Neural progenitor cell (in vitro differentiated cells): ENCODE results near the gene CYP2B6. TPM values are rescaled to one million over a fixed set of nuclear protein-coding genes. Genes with fewer than 3 reads are reported as not detected.
"Not testable (repeated sequence)": the region's sequence is repeated elsewhere in the genome, so short reads cannot be mapped to it uniquely, and the experiment has no call there.

Experiments
- DNase-seq: peaks from one replicate; pipeline ENCODE4 v3.0.0-alpha.2; 2016; ENCODE audit warnings: low spot score
- H2AFZ ChIP-seq: fragments of 200-600 bp; sonication (generic); replicated peaks from 2 replicates; pipeline ENCODE4 v1.6.1; 2016; ENCODE audit warnings: antibody characterized with exemption
- H3F3A ChIP-seq: fragments of 200-600 bp; sonication (generic); 2 replicates; pipeline ENCODE4 v1.6.1; 2016; ENCODE audit warnings: antibody characterized with exemption, low read depth
- H3K27ac ChIP-seq: fragments of 200-600 bp; sonication (generic); 2 replicates; pipeline ENCODE4 v1.5.1; 2016; ENCODE audit warnings: mild to moderate bottlenecking
- H3K27me3 ChIP-seq: fragments of 200-600 bp; sonication (generic); 2 replicates; pipeline ENCODE4 v1.6.1; 2016; ENCODE audit warnings: mild to moderate bottlenecking, moderate library complexity
- H3K36me3 ChIP-seq: fragments of 200-600 bp; sonication (generic); 2 replicates; pipeline ENCODE4 v1.5.1; 2016
- H3K4me1 ChIP-seq: fragments of 200-600 bp; sonication (generic); 2 replicates; pipeline ENCODE4 v1.6.1; 2016; ENCODE audit warnings: mixed run types
- H3K4me2 ChIP-seq: fragments of 200-600 bp; sonication (generic); 2 replicates; pipeline ENCODE4 v1.6.1; 2016
- H3K4me3 ChIP-seq: fragments of 200-600 bp; sonication (generic); 2 replicates; pipeline ENCODE4 v1.5.1; 2016
- H3K79me2 ChIP-seq: fragments of 200-600 bp; sonication (generic); 2 replicates; pipeline ENCODE4 v1.6.1; 2016; ENCODE audit warnings: low read depth
- H3K9ac ChIP-seq: fragments of 200-600 bp; sonication (generic); 2 replicates; pipeline ENCODE4 v1.6.1; 2016
- H3K9me3 ChIP-seq: fragments of 200-600 bp; sonication (generic); 2 replicates; pipeline ENCODE4 v1.5.1; 2016; ENCODE audit warnings: low read depth
- H4K20me1 ChIP-seq: fragments of 200-600 bp; sonication (generic); 2 replicates; pipeline ENCODE4 v1.6.1; 2016; ENCODE audit warnings: low read depth
- H3K27ac Mint-ChIP-seq: 3 replicates; pipeline ENCODE4 v1.8.0; 2021; ENCODE audit warnings: mixed read lengths
- H3K27me3 Mint-ChIP-seq: 2 replicates; pipeline ENCODE4 v1.8.0; 2022; ENCODE audit warnings: low read depth, mild to moderate bottlenecking, inconsistent platforms, moderate library complexity, mixed read lengths; ENCODE audit not compliant: insufficient read depth
- H3K36me3 Mint-ChIP-seq: 3 replicates; pipeline ENCODE4 v1.8.0; 2021; ENCODE audit warnings: mixed read lengths
- H3K4me1 Mint-ChIP-seq: 3 replicates; pipeline ENCODE4 v1.8.0; 2021; ENCODE audit warnings: mixed read lengths
- H3K4me3 Mint-ChIP-seq: 3 replicates; pipeline ENCODE4 v1.8.0; 2021; ENCODE audit warnings: mild to moderate bottlenecking, moderate library complexity, mixed read lengths
- H3K9me3 Mint-ChIP-seq: 3 replicates; pipeline ENCODE4 v1.8.0; 2020; ENCODE audit warnings: mixed read lengths
- EZH2 ChIP-seq: fragments of 200-600 bp; sonication (generic); IDR thresholded peaks from 2 replicates; pipeline ENCODE4 v1.6.1; 2017; ENCODE audit warnings: antibody characterized with exemption, mild to moderate bottlenecking, moderate library complexity
- EZH2phosphoT487 ChIP-seq: fragments of 200-600 bp; sonication (generic); IDR thresholded peaks from 2 replicates; pipeline ENCODE4 v1.6.1; 2017; ENCODE audit warnings: antibody characterized with exemption
- total RNA-seq: library from RNA; depleted of rRNA; stranded (reverse); fragments of >200 nt; gene quantifications from 2 replicates; pipeline ENCODE4 v1.2.3, GENCODE V29; 2015; ENCODE audit warnings: low replicate concordance
- TF ChIP-seq, protein P1 (sequence below): fragments of 200-600 bp; sonication (generic); IDR thresholded peaks from 2 replicates; pipeline ENCODE4 v1.5.1; 2017; ENCODE audit warnings: antibody characterized with exemption, mild to moderate bottlenecking

CYP2B6 gene
- total RNA-seq, 1 donor from 2014 or later: not detected

DNA sequence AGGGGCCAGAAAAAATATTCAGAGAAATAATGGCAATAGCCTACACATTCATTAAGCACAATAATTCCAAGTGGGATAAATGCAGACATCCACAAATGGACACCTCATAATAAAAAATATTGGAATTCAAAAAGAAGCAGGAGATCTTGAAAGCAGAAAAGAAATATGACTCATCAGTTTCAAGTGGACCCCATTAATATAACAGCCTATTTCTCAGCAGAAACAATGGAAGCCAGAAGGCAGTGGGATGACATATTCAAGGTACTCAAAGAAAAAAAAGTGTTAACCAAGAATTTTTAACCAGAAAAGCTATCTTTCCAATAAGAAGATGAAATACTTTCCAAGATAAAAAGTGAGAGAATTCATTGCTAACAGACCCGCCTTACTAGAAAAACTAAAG, 48.7 kb downstream of the CYP2B6 start:
- H3K27me3 Mint-ChIP-seq: peaks cover 7% of the 10 kb centered on the region
- Histone ChIP-seq H3K9ac (no peak overlapping the region), H3K4me2 (no peak overlapping the region), H3K9me3 (no peaks in the 10 kb centered on the region), H3K36me3 (no peaks in the 10 kb centered on the region), H3K4me3 (no peak overlapping the region), H3K4me1 (no peaks in the 10 kb centered on the region), H4K20me1 (no peaks in the 10 kb centered on the region), H3K27ac (no peak overlapping the region), H2AFZ (no peak overlapping the region), H3K27me3 (no peaks in the 10 kb centered on the region), H3F3A (no peaks in the 10 kb centered on the region), H3K79me2 (no peaks in the 10 kb centered on the region)
- no peak overlapping the region for H3K4me3 Mint-ChIP-seq
- no peaks in the 10 kb centered on the region for H3K4me1 Mint-ChIP-seq
- H3K9me3 Mint-ChIP-seq: no peaks in the 10 kb centered on the region
- H3K36me3 Mint-ChIP-seq: no peaks in the 10 kb centered on the region
- TF ChIP-seq, protein P1, sequence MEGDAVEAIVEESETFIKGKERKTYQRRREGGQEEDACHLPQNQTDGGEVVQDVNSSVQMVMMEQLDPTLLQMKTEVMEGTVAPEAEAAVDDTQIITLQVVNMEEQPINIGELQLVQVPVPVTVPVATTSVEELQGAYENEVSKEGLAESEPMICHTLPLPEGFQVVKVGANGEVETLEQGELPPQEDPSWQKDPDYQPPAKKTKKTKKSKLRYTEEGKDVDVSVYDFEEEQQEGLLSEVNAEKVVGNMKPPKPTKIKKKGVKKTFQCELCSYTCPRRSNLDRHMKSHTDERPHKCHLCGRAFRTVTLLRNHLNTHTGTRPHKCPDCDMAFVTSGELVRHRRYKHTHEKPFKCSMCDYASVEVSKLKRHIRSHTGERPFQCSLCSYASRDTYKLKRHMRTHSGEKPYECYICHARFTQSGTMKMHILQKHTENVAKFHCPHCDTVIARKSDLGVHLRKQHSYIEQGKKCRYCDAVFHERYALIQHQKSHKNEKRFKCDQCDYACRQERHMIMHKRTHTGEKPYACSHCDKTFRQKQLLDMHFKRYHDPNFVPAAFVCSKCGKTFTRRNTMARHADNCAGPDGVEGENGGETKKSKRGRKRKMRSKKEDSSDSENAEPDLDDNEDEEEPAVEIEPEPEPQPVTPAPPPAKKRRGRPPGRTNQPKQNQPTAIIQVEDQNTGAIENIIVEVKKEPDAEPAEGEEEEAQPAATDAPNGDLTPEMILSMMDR: no peak
- TF ChIP-seq EZH2phosphoT487 (no peak), EZH2 (no peak)
- DNase-seq: no peak
- no peak overlapping the region for H3K27ac Mint-ChIP-seq

DNA sequence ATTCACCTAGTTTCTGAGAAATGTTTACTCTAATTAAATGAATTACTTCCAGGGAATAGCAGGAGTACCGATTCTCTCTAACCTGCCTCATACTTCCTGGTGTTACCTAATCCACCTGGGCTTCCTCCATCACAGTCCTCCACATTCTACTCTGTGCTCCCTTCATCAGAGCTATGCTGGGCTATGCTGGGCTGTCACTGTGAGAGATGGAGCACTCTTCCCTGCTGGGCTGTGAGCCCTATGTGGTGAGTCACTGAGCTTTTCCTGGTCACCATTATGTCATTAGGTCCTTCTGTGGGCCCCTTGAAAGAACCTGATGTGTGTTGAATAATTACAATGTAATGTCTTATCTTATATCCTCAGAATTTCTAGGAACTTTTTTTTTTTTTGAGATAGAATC, 54.0 kb downstream of the CYP2B6 start:
- H3K4me1 ChIP-seq, H3K27ac Mint-ChIP-seq, H3K27me3 ChIP-seq, H3K9me3 Mint-ChIP-seq, H3K4me3 ChIP-seq, H4K20me1 ChIP-seq, H3K4me2 ChIP-seq, H3K4me1 Mint-ChIP-seq, H3K36me3 Mint-ChIP-seq, H3F3A ChIP-seq, H3K4me3 Mint-ChIP-seq, H2AFZ ChIP-seq, H3K36me3 ChIP-seq, H3K9ac ChIP-seq, H3K27me3 Mint-ChIP-seq, H3K79me2 ChIP-seq, H3K9me3 ChIP-seq, DNase-seq, H3K27ac ChIP-seq: not testable (repeated sequence)

DNA sequence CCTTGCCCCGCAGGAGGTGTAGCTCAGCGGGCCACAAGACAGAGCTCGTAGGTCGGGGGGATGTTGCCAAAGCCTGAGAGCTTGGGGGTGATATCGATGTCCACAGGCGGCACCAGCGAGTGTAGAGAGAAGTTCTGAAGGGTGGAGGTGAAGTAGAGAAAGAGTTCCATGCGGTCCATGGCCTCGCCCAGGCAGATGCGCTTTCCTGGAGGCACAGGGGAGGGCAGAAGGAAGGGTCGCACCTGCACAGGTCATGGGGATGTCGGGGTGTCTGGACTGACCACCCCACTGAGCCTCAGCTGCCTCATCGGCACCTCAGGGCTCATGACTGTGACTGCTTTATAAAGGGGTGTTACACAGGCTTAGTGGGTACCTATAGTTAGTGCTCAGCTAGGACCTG, 59.3 kb downstream of the CYP2B6 start:
- Histone ChIP-seq H2AFZ (no peak overlapping the region), H3K36me3 (no peaks in the 10 kb centered on the region), H3K79me2 (no peaks in the 10 kb centered on the region), H3K4me2 (no peak overlapping the region), H3K4me3 (no peak overlapping the region), H3K27ac (no peak overlapping the region), H4K20me1 (no peaks in the 10 kb centered on the region), H3K27me3 (no peaks in the 10 kb centered on the region), H3F3A (no peaks in the 10 kb centered on the region), H3K4me1 (no peaks in the 10 kb centered on the region), H3K9ac (no peak overlapping the region), H3K9me3 (no peaks in the 10 kb centered on the region)
- H3K27me3 Mint-ChIP-seq: peaks cover 7% of the 10 kb centered on the region
- TF ChIP-seq EZH2 (no peak), EZH2phosphoT487 (no peak)
- TF ChIP-seq, protein P1: no peak
- H3K4me3 Mint-ChIP-seq: no peak overlapping the region
- DNase-seq: no peak
- H3K9me3 Mint-ChIP-seq: no peaks in the 10 kb centered on the region
- no peak overlapping the region for H3K27ac Mint-ChIP-seq
- H3K36me3 Mint-ChIP-seq: no peaks in the 10 kb centered on the region
- H3K4me1 Mint-ChIP-seq: no peaks in the 10 kb centered on the region

DNA sequence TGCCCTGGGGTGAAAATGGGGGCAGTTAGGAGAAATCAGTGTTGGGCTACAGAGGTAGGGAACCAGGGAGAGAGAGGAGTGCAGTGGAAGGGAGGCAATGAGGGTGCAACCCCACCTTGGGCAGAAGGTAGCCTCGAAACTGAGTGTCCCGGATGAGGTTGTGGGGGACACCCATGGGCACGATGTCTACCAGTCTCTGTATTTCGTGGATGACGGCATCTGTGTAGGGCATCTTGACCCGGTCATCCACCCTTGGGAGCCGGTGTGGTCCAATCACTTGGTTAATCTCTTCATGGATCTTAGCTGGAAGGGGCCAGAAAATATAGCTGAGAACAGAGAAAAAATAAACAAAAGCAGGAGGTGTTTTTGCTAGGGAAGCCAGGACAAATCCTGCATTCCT, 61.1 kb downstream of the CYP2B6 start:
- not testable (repeated sequence) for H3K4me1 Mint-ChIP-seq, H3K9me3 Mint-ChIP-seq, H3K9ac ChIP-seq, H3K4me2 ChIP-seq, H3K27me3 ChIP-seq, H3K4me3 Mint-ChIP-seq, H3K79me2 ChIP-seq, H3K36me3 ChIP-seq, H3K27me3 Mint-ChIP-seq, H3K27ac ChIP-seq, H4K20me1 ChIP-seq, H3F3A ChIP-seq, H3K9me3 ChIP-seq, H3K36me3 Mint-ChIP-seq, H3K4me1 ChIP-seq, DNase-seq, H2AFZ ChIP-seq, H3K4me3 ChIP-seq, H3K27ac Mint-ChIP-seq

DNA sequence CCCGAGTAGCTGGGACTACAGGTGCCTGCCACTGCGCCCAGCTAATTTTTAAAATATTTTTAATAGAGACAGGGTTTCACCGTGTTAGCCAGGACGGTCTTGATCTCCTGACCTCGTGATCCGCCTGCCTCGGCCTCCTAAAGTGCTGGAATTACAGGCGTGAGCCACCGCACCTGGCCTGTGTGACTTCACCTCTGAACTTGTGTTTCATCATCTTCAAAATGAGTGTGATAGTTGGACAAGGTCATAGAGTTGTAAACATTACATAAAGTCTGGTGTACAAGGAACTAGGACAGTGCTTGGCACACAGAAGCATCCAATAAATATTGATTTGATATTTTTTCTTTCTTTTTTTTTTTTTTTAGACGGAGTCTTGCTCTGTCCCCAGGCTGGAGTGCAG, 62.2 kb downstream of the CYP2B6 start:
- not testable (repeated sequence) for H3K4me3 Mint-ChIP-seq, H3K36me3 ChIP-seq, H3K4me2 ChIP-seq, H3K79me2 ChIP-seq, H3K9me3 Mint-ChIP-seq, H4K20me1 ChIP-seq, H3K27ac Mint-ChIP-seq, H3K4me3 ChIP-seq, H3K36me3 Mint-ChIP-seq, H2AFZ ChIP-seq, H3K27me3 ChIP-seq, H3K27me3 Mint-ChIP-seq, H3K4me1 Mint-ChIP-seq, H3K9ac ChIP-seq, H3K4me1 ChIP-seq, H3K27ac ChIP-seq, H3K9me3 ChIP-seq, H3F3A ChIP-seq, DNase-seq
